Measurements from ENCODE around the gene CCNYL1.

The CCNYL1 gene

GRCh38 chr2:207787800-207788199 lies 76.4 kb downstream of the CCNYL1 start:
- H3K9me3 ChIP-seq (ENCODE audit: control insufficient read depth, low read length): no peaks in the 10 kb centered on the region
- H3K4me3 ChIP-seq (ENCODE audit: insufficient read depth, low read depth, low read length): no peak overlapping the region
- WGBS, 2 experiments: 87 to 88% methylated on average over 4 of the region's 4 CpGs
- H3K27me3 ChIP-seq (ENCODE audit: control insufficient read depth, insufficient read depth, low read length, poor library complexity, severe bottlenecking): no peaks in the 10 kb centered on the region
- no peaks in the 10 kb centered on the region for H3K4me1 ChIP-seq (ENCODE audit: control insufficient read depth, insufficient read depth, low read length)
- no peaks in the 10 kb centered on the region for H3K36me3 ChIP-seq (ENCODE audit: control insufficient read depth, insufficient read depth, low read length)
- no peak overlapping the region for H3K27ac ChIP-seq (ENCODE audit: insufficient read depth, low read depth, low read length, poor library complexity, severe bottlenecking)

DNA sequence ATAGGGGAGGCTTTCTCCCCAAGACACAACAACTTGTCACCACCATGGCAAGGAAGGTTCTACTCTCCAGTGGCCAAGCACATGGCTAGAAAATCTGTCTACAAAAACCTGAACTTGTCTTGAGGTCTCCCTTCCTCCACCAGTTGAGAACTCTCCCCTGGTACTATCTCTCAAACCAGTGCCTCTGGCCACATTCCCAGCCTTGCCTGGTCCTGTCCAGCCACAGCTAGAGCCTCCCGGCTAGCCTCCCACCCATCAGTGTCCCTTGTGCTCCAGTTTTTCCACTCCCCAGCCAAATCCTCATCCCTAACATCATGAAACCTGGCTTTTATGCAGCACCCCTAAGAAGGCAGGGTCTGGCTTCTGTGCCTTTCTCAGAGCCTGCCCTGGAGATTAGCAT lies 79.5 kb downstream of the CCNYL1 start:
- no peaks in the 10 kb centered on the region for H3K27me3 ChIP-seq (ENCODE audit: control insufficient read depth, insufficient read depth, low read length, poor library complexity, severe bottlenecking)
- no peak overlapping the region for H3K27ac ChIP-seq (ENCODE audit: insufficient read depth, low read depth, low read length, poor library complexity, severe bottlenecking)
- WGBS, 2 experiments: 94 to 98% methylated on average over 1 of the region's 1 CpG
- no peaks in the 10 kb centered on the region for H3K4me1 ChIP-seq (ENCODE audit: control insufficient read depth, insufficient read depth, low read length)
- H3K4me3 ChIP-seq (ENCODE audit: insufficient read depth, low read depth, low read length): no peak overlapping the region
- no peaks in the 10 kb centered on the region for H3K36me3 ChIP-seq (ENCODE audit: control insufficient read depth, insufficient read depth, low read length)
- no peaks in the 10 kb centered on the region for H3K9me3 ChIP-seq (ENCODE audit: control insufficient read depth, low read length)

DNA sequence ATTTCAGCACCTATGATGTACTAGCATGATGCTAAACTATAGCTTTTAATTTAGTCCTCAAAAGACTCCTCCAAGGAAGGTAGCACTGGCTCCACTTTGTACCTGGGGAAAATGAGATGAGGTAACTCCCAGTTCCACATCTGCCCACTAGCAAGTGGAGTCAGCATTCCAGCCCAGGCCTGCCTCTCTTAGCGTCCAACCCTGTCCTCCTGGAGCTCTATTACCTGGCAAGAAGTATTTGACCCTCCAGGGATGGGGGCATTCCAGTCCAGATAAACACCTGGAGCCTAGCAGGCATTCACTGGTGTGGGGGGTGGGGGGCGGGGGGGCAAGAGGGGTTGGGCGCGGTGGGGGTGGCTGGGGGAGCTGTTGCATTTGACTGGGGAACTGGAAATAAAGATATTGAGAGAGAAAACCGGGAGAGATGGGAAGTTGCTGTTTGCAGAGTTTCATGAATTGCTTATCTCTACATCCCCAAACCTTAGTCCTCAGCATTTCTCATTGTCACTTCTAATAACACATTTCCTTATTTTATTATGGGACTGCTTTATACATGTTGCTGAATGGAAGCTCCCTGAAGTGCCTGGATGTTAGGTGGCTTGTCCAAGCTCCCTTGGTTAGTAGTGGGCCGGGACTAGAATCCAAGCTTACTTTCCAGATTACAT lies 80.3 kb downstream of the CCNYL1 start:
- WGBS, 2 experiments: 78 to 82% methylated on average over 2 to 3 of the region's 6 CpGs

DNA sequence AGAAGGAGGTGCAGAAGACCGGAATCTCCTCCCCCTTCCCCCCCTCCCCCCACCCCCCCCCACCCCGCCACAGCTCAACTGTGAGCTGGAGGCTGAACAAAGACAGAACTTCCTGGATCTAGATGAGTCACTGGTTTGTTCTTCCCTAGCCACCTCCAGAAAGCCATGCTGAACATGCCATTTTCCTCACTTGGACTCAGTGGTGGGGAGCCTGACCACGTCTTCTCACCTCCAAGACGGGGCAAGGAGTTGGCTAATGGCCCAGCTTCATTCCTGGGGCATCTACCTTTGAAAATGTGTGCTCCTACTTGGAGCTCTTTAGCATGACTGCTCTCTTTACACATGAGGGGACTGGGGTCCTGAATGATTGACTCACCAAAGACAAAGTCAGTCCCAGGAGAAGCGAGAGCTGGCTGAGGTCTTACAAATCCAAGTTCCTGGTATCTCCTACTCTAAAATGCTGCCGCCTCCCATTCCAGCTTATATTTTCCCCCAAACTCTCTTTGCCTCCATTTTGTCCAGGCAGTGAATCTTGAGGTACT lies 80.9 kb downstream of the CCNYL1 start:
- Histone ChIP-seq H3K4me3 (ENCODE audit: insufficient read depth, low read depth, low read length) (no peak overlapping the region), H3K36me3 (ENCODE audit: control insufficient read depth, insufficient read depth, low read length) (no peaks in the 10 kb centered on the region), H3K4me1 (ENCODE audit: control insufficient read depth, insufficient read depth, low read length) (peaks cover 5% of the 10 kb centered on the region), H3K27me3 (ENCODE audit: control insufficient read depth, insufficient read depth, low read length, poor library complexity, severe bottlenecking) (no peaks in the 10 kb centered on the region), H3K9me3 (ENCODE audit: control insufficient read depth, low read length) (no peaks in the 10 kb centered on the region), H3K27ac (ENCODE audit: insufficient read depth, low read depth, low read length, poor library complexity, severe bottlenecking) (no peak overlapping the region)
- WGBS, 2 experiments: 67 to 77% methylated on average over 4 to 5 of the region's 6 CpGs

More for the DNA sequence above, 80.3 kb downstream of the CCNYL1 start:
- peaks cover 2% of the 10 kb centered on the region for H3K4me1 ChIP-seq (ENCODE audit: control insufficient read depth, insufficient read depth, low read length)
- H3K4me3 ChIP-seq (ENCODE audit: insufficient read depth, low read depth, low read length): no peak overlapping the region
- no peaks in the 10 kb centered on the region for H3K36me3 ChIP-seq (ENCODE audit: control insufficient read depth, insufficient read depth, low read length)
- no peak overlapping the region for H3K27ac ChIP-seq (ENCODE audit: insufficient read depth, low read depth, low read length, poor library complexity, severe bottlenecking)
- H3K9me3 ChIP-seq (ENCODE audit: control insufficient read depth, low read length): no peaks in the 10 kb centered on the region
- no peaks in the 10 kb centered on the region for H3K27me3 ChIP-seq (ENCODE audit: control insufficient read depth, insufficient read depth, low read length, poor library complexity, severe bottlenecking)

GRCh38 chr2:207796585-207797350 lies 85.3 kb downstream of the CCNYL1 start:
- peaks cover 5% of the 10 kb centered on the region for H3K4me1 ChIP-seq (ENCODE audit: control insufficient read depth, insufficient read depth, low read length)
- peak overlapping the region; percentile 57 for H3K27ac ChIP-seq (ENCODE audit: insufficient read depth, low read depth, low read length, poor library complexity, severe bottlenecking)
- 66 to 67% methylated on average over 8 of the region's 8 CpGs for whole genome bisulfite sequencing, 2 experiments

DNA sequence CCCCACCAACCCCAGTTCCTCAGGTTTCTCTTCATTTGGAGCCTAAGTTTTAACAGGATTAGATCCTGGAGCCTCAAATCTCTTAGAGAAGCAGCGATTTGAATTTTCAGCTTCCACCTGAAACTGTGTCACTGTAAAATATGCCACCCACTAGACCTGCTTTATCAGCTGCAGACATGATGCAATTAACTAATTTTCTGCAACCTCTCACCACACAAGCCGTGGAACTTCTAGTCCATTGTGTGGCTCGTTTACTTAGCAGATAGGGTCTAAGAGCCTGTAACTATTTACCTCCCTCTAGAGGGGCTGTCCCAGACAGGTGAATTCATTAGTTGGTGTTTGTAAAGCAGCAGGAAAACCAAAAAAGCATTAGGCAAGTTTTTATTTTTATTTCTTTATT lies 89.8 kb downstream of the CCNYL1 start:
- 50 to 56% methylated on average over 3 of the region's 3 CpGs for WGBS, 2 experiments
- no peaks in the 10 kb centered on the region for H3K27me3 ChIP-seq (ENCODE audit: control insufficient read depth, insufficient read depth, low read length, poor library complexity, severe bottlenecking)
- no peak overlapping the region for H3K27ac ChIP-seq (ENCODE audit: insufficient read depth, low read depth, low read length, poor library complexity, severe bottlenecking)
- H3K9me3 ChIP-seq (ENCODE audit: control insufficient read depth, low read length): no peaks in the 10 kb centered on the region
- peaks cover 5% of the 10 kb centered on the region for H3K4me1 ChIP-seq (ENCODE audit: control insufficient read depth, insufficient read depth, low read length)
- H3K4me3 ChIP-seq (ENCODE audit: insufficient read depth, low read depth, low read length): no peak overlapping the region
- H3K36me3 ChIP-seq (ENCODE audit: control insufficient read depth, insufficient read depth, low read length): no peaks in the 10 kb centered on the region

More at GRCh38 chr2:207796585-207797350, 85.3 kb downstream of the CCNYL1 start:
- Histone ChIP-seq H3K4me3 (ENCODE audit: insufficient read depth, low read depth, low read length) (no peak overlapping the region), H3K9me3 (ENCODE audit: control insufficient read depth, low read length) (no peaks in the 10 kb centered on the region), H3K27me3 (ENCODE audit: control insufficient read depth, insufficient read depth, low read length, poor library complexity, severe bottlenecking) (no peaks in the 10 kb centered on the region), H3K36me3 (ENCODE audit: control insufficient read depth, insufficient read depth, low read length) (no peaks in the 10 kb centered on the region)

- Histone ChIP-seq H3K4me1 (ENCODE audit: control insufficient read depth, insufficient read depth, low read length) (no peaks in the 10 kb centered on the region), H3K27me3 (ENCODE audit: control insufficient read depth, insufficient read depth, low read length, poor library complexity, severe bottlenecking) (no peaks in the 10 kb centered on the region), H3K4me3 (ENCODE audit: insufficient read depth, low read depth, low read length) (no peak overlapping the region), H3K27ac (ENCODE audit: insufficient read depth, low read depth, low read length, poor library complexity, severe bottlenecking) (no peak overlapping the region), H3K9me3 (ENCODE audit: control insufficient read depth, low read length) (no peaks in the 10 kb centered on the region), H3K36me3 (ENCODE audit: control insufficient read depth, insufficient read depth, low read length) (no peaks in the 10 kb centered on the region)
- 92 to 94% methylated on average over 6 of the region's 6 CpGs for WGBS, 2 experiments
Observed at GRCh38 chr2:207802650-207803049, 91.2 kb downstream of the CCNYL1 start.
